Neural progenitor cell (in vitro differentiated cells): Measurements from ENCODE around the gene HDDC3.

Experiments
- CTCF ChIP-seq: fragments of 200-600 bp; sonication (generic); IDR thresholded peaks from 2 replicates; pipeline ENCODE4 v1.5.1; 2017; ENCODE audit warnings: antibody characterized with exemption, mild to moderate bottlenecking
- EZH2 ChIP-seq: fragments of 200-600 bp; sonication (generic); IDR thresholded peaks from 2 replicates; pipeline ENCODE4 v1.6.1; 2017; ENCODE audit warnings: antibody characterized with exemption, mild to moderate bottlenecking, moderate library complexity
- EZH2phosphoT487 ChIP-seq: fragments of 200-600 bp; sonication (generic); IDR thresholded peaks from 2 replicates; pipeline ENCODE4 v1.6.1; 2017; ENCODE audit warnings: antibody characterized with exemption

DNA sequence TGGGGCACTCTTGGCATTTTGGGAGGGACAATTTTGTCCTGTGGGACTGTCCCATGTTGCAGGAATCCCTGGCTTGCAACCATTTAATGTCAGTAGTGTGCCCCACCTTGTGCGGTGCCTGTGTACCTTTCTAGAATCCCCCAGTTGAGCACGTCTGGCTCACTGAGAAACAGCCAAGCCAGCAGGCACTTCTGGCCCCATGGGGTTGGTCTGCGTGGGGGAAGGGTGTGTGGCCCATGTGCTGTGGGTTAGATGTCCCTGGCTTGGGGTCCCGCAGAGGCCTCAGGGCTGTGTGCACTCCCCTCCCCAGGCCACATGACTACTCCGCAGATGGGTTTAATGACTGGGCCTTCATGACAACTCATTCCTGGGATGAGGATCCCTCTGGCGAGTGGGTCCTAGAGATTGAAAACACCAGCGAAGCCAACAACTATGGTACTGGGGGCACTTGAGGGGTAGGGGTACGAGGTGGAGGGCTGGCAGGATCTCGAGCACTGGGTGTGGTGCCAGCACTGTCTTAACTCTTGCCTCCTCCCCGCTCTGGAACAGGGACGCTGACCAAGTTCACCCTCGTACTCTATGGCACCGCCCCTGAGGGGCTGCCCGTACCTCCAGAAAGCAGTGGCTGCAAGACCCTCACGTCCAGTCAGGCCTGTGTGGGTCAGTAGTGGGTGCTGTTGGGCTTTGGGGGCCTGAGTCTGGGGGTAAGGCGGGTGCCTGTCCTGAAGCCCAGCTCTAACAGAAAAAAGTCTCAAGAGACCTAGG is 51.8 kb downstream of the HDDC3 start:
- no peak for TF ChIP-seq EZH2
- no peak for TF ChIP-seq CTCF
- TF ChIP-seq EZH2phosphoT487 = no peak
